SKM-1 (cell line): ENCODE measurements around the gene MGST2.
A peak's percentile ranks its signal among the peaks of the same experiment; 100 is the strongest.
"Not testable (repeated sequence)": the region's sequence is repeated elsewhere in the genome, so short reads cannot be mapped to it uniquely, and the experiment has no call there.

Source experiments
- DNase-seq: peaks from one replicate; lab custom pipeline; 2025; ENCODE audit not compliant: unreplicated experiment; lab: John Stamatoyannopoulos, UW

MGST2 gene

GRCh38 chr4:139665690-139666529 is at the start of gene MGST2:
MGST2 (plus strand) TSS chr4:139665819; CDS start chr4:139666020, 201 bp downstream.
- DNase-seq: peak; percentile 47

GRCh38 chr4:139617702-139618490 is 47.7 kb upstream of the MGST2 start:
- no peak for DNase-seq

- DNase-seq: peak; percentile 50
Observed at GRCh38 chr4:139619644-139620043, 46.0 kb upstream of the MGST2 start.

GRCh38 chr4:139622901-139623381 is 42.7 kb upstream of the MGST2 start:
- DNase-seq: no peak

GRCh38 chr4:139624441-139625092 is 41.1 kb upstream of the MGST2 start:
- no peak for DNase-seq

- no peak for DNase-seq
Observed at GRCh38 chr4:139625093-139625455, 40.5 kb upstream of the MGST2 start.

GRCh38 chr4:139625482-139625881 is 40.1 kb upstream of the MGST2 start:
- no peak for DNase-seq

GRCh38 chr4:139628184-139629012 is 37.2 kb upstream of the MGST2 start:
- no peak for DNase-seq

GRCh38 chr4:139629436-139630125 is 36.0 kb upstream of the MGST2 start:
- no peak for DNase-seq

GRCh38 chr4:139630126-139630495 is 35.5 kb upstream of the MGST2 start:
- no peak for DNase-seq

- no peak for DNase-seq
Observed at GRCh38 chr4:139630991-139631390, 34.6 kb upstream of the MGST2 start.

- DNase-seq: no peak
Observed at GRCh38 chr4:139631791-139632190, 33.8 kb upstream of the MGST2 start.

GRCh38 chr4:139632739-139633138 is 32.9 kb upstream of the MGST2 start:
- DNase-seq: not testable (repeated sequence)

- DNase-seq: no peak
Observed at GRCh38 chr4:139633195-139633594, 32.4 kb upstream of the MGST2 start.

GRCh38 chr4:139633661-139634060 is 32.0 kb upstream of the MGST2 start:
- no peak for DNase-seq

GRCh38 chr4:139635966-139636365 is 29.7 kb upstream of the MGST2 start:
- no peak for DNase-seq

GRCh38 chr4:139638306-139638705 is 27.3 kb upstream of the MGST2 start:
- DNase-seq: not testable (repeated sequence)

- no peak for DNase-seq
Observed at GRCh38 chr4:139639654-139640053, 26.0 kb upstream of the MGST2 start.

GRCh38 chr4:139641218-139641617 is 24.4 kb upstream of the MGST2 start:
- no peak for DNase-seq

- no peak for DNase-seq
Observed at GRCh38 chr4:139642364-139642763, 23.3 kb upstream of the MGST2 start.
